Upper lobe of left lung (tissue), 6 donors: ENCODE results near the gene MCU. TPM values are rescaled to one million over a fixed set of nuclear protein-coding genes. Genes with fewer than 3 reads are reported as not detected.

Source experiments
- ATAC-seq, 2 donors: fragments of 200-7000 bp; cut with Tn5 transposase; one replicate each; pipeline ENCODE4 v1.9.1; 2022; ENCODE audit warnings: mild to moderate bottlenecking in 2 of 2, moderate library complexity in 2 of 2; ENCODE audit not compliant: low FRiP score in 2 of 2
- DNase-seq, 2 donors: peaks; one replicate each; pipeline ENCODE4 v3.0.0-alpha.2; 2019 to 2020
- H3K27ac ChIP-seq, 4 donors: fragments of 200-600 bp; sonication (generic); one replicate each; pipeline ENCODE4 v1.5.1; 2016 to 2019
- H3K27me3 ChIP-seq, 4 donors: fragments of 200-600 bp; sonication (generic); one replicate each; pipeline ENCODE4 v1.5.1; 2017 to 2019
- H3K36me3 ChIP-seq, 4 donors: fragments of 200-600 bp; sonication (generic); one replicate each; pipeline ENCODE4 v1.5.1; 2016 to 2019
- H3K4me1 ChIP-seq, 4 donors: fragments of 200-600 bp; sonication (generic); one replicate each; pipeline ENCODE4 v1.5.1; 2018 to 2019
- H3K4me3 ChIP-seq, 4 donors: fragments of 200-600 bp; sonication (generic); one replicate each; pipeline ENCODE4 v1.5.1; 2017 to 2019; ENCODE audit warnings: mild to moderate bottlenecking in 2 of 4, moderate library complexity in 1 of 4
- H3K9me3 ChIP-seq, 4 donors: fragments of 200-600 bp; sonication (generic); one replicate each; pipeline ENCODE4 v1.5.1; 2018 to 2019
- EP300 ChIP-seq, 4 donors: sonication (generic); formaldehyde crosslinking; IDR thresholded peaks; one replicate each; pipeline ENCODE4 v1.5.1; 2017; ENCODE audit warnings: antibody characterized with exemption in 4 of 4, control low read depth in 2 of 4
- POLR2A ChIP-seq, 4 donors: fragments of 450-650 bp; IDR thresholded peaks; one replicate each; pipeline ENCODE4 v1.5.1; 2016 to 2017; ENCODE audit warnings: antibody characterized with exemption in 4 of 4, mild to moderate bottlenecking in 2 of 4
- POLR2AphosphoS5 ChIP-seq, 2 donors: sonication (generic); formaldehyde crosslinking; IDR thresholded peaks; one replicate each; pipeline ENCODE4 v1.5.1; 2017; ENCODE audit warnings: antibody characterized with exemption in 2 of 2
- WGBS, 2 donors: methylation state at CpG; one replicate each; pipeline ENCODE4 v1.1.5; 2017 to 2018; 5-methylcytosine and 5-hydroxymethylcytosine counted together
- total RNA-seq, 6 donors: library from RNA; depleted of rRNA in 4 of 6; stranded (reverse); fragments of >200 nt in 4 of 6; gene quantifications; one replicate each; pipeline versions ENCODE4 v1.1.0 to v1.2.1, GENCODE V29; 2016 to 2021
- TF ChIP-seq, protein P1 (sequence below), 6 experiments: fragments of 450-650 bp in 4 of 6; fragments of 200-600 bp in 2 of 6; sonication (generic) in 2 of 6; IDR thresholded peaks; one replicate each; pipeline ENCODE4 v1.5.1; 2016 to 2019; ENCODE audit warnings: antibody characterized with exemption in 6 of 6
- donor health status: DM: no; HTN: no; CAD: no; lungs with moderate emphysema.
- donor health status: DM: no; HTN: yes; CAD: no; lungs with severe emphysema.

MCU gene
- total RNA-seq, 6 donors from 2014 or later, result 28.2 to 50.5 (median 32.1) TPM

DNA sequence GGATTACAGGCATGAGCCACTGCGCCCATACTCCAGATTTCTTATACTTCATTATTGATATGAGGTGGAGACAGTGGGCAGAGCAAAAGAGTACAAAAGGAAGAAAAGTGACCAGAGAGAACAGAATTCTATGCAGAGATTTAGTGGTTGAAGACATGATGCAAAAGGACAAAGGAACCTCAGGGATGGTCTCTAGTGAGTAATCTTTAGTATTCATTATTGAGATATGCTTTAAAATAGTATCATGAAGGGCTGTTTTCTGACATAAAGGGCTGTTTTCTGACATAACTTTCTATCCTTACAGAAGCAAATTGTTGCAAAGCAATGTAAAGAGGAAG, 120.4 kb downstream of the MCU start:
- Histone ChIP-seq H3K27ac (no peak overlapping the region), H3K27me3 (no peaks in the 10 kb centered on the region), H3K4me3 (no peak overlapping the region), H3K36me3 (no peaks in the 10 kb centered on the region), H3K4me1 (peaks cover 0 to 5% (median 2%) of the 10 kb centered on the region in 4 donors), H3K9me3 (no peaks in the 10 kb centered on the region)
- no peak for ATAC-seq
- no peak for DNase-seq
- 95 to 100% methylated on average over 1 of the region's 1 CpG for WGBS, 2 donors
- TF ChIP-seq POLR2A (IDR thresholded peaks at IDR 0.05), result no peak
- TF ChIP-seq, protein P1, sequence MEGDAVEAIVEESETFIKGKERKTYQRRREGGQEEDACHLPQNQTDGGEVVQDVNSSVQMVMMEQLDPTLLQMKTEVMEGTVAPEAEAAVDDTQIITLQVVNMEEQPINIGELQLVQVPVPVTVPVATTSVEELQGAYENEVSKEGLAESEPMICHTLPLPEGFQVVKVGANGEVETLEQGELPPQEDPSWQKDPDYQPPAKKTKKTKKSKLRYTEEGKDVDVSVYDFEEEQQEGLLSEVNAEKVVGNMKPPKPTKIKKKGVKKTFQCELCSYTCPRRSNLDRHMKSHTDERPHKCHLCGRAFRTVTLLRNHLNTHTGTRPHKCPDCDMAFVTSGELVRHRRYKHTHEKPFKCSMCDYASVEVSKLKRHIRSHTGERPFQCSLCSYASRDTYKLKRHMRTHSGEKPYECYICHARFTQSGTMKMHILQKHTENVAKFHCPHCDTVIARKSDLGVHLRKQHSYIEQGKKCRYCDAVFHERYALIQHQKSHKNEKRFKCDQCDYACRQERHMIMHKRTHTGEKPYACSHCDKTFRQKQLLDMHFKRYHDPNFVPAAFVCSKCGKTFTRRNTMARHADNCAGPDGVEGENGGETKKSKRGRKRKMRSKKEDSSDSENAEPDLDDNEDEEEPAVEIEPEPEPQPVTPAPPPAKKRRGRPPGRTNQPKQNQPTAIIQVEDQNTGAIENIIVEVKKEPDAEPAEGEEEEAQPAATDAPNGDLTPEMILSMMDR (IDR thresholded peaks at IDR 0.05), result no peak
- no peak for TF ChIP-seq POLR2AphosphoS5 (IDR thresholded peaks at IDR 0.05)
- TF ChIP-seq EP300 (IDR thresholded peaks at IDR 0.05), result no peak

DNA sequence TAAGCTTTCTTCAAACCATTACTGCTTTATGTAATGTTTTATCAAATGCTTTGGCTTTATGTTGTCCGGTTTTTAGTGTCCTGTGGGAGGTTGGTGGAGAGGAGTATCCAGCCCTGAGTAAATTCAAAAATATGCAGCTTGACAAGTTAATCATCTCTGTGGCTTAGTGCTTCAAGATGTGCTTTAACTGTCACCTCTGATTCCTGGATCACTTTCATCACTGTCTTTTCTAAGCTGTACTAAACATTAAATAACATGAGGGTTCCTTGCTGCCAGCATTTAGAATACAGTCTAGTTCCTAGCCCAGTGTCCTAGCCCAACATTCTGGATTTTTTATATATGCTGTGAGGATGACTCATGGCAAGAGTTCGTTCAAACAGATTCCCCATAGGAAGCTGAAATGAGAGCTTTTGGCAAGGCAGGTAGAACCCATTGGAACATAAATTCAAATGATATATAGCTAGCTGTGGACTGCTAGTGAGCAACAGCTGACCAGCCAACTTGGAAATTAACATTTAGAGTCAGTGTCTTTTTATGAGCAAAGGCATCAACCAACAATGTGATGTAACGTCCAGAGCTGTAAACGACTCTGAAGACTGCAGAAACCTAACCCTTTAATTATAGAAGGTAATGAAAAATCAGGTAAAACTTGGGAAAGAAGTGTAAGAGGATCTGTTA, 120.9 kb downstream of the MCU start:
- Histone ChIP-seq H3K27ac (no peak overlapping the region), H3K36me3 (no peaks in the 10 kb centered on the region), H3K27me3 (no peaks in the 10 kb centered on the region), H3K4me1 (peaks cover 0 to 5% (median 2%) of the 10 kb centered on the region in 4 donors), H3K9me3 (no peaks in the 10 kb centered on the region), H3K4me3 (no peak overlapping the region)
- TF ChIP-seq EP300 (IDR thresholded peaks at IDR 0.05) (no peak), POLR2AphosphoS5 (IDR thresholded peaks at IDR 0.05) (no peak), POLR2A (IDR thresholded peaks at IDR 0.05) (no peak)
- TF ChIP-seq, protein P1 (IDR thresholded peaks at IDR 0.05), result no peak
- peak in 1 of 2 donors; percentile 47 for ATAC-seq
- DNase-seq, result no peak
- WGBS, 2 donors, result 77 to 81% methylated on average over 4 of the region's 4 CpGs

DNA sequence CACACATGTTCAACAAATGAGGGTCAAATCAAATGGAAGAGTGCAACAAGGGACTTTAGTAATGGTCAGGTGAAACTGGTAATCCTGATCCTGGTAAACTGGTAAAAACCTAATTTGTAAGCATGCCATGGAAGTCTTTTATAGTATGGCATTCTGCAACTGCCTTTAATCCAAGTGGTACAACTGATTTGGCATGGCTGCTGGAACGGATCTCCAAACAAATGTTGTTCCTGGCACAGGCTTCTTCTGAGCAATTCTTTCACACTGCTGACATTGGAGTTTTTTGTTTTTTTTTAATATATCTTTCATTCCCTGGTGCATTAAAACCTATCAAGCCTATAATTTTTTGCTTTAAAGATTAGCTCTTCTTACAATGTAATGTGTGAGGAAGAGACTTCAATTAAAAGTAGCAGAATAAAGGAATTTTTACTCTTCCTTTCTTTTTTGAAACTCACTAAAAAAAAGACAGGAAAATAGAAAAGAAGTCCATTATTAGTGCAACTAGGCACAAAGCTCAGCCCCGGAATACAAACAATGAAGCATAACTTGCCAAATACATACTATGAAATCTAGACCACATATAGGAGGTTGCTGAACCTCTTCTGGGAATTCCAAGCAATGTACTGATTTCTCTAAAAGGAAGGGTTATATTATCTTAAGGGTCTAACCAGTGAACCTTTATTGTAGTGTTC, 122.3 kb downstream of the MCU start:
- Histone ChIP-seq H3K4me3 (no peak overlapping the region), H3K27ac (no peak overlapping the region), H3K27me3 (no peaks in the 10 kb centered on the region), H3K4me1 (peaks cover 0 to 5% (median 2%) of the 10 kb centered on the region in 4 donors), H3K36me3 (no peaks in the 10 kb centered on the region), H3K9me3 (no peaks in the 10 kb centered on the region)
- no peak for DNase-seq
- no peak for ATAC-seq
- WGBS, 2 donors, result 31 to 39% methylated on average over 2 of the region's 2 CpGs
- no peak for TF ChIP-seq POLR2A (IDR thresholded peaks at IDR 0.05)
- TF ChIP-seq, protein P1 (IDR thresholded peaks at IDR 0.05), result no peak
- no peak for TF ChIP-seq EP300 (IDR thresholded peaks at IDR 0.05)
- TF ChIP-seq POLR2AphosphoS5 (IDR thresholded peaks at IDR 0.05), result no peak

DNA sequence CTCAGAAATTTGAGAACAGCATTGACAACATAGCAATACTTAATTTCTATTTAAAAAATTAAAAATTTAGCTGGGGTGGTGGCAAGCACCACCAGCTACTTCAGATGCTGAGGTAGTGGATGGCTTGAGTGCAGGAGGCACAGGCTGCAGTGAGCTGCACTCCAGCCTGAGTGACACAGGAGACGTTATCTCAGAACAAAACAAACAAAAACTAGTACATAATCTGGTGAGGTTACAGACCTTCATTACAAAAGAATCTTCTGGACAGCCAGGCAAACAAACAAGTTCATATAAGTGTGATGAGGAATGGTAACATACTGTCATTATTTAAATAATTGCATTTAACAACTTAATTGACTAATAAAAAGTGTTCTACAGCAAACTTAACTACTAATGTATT, 124.6 kb downstream of the MCU start:
- H3K9me3 ChIP-seq, result no peaks in the 10 kb centered on the region
- H3K4me3 ChIP-seq, result no peak overlapping the region
- TF ChIP-seq POLR2A (IDR thresholded peaks at IDR 0.05) (no peak), EP300 (IDR thresholded peaks at IDR 0.05) (no peak), POLR2AphosphoS5 (IDR thresholded peaks at IDR 0.05) (no peak)
- TF ChIP-seq, protein P1 (IDR thresholded peaks at IDR 0.05), result no peak
- 39 to 52% methylated on average over 1 of the region's 1 CpG for WGBS, 2 donors
- no peaks in the 10 kb centered on the region for H3K36me3 ChIP-seq
- DNase-seq, result no peak
- no peak overlapping the region for H3K27ac ChIP-seq
- H3K27me3 ChIP-seq, result no peaks in the 10 kb centered on the region
- H3K4me1 ChIP-seq, result peaks cover 0 to 5% (median 2%) of the 10 kb centered on the region in 4 donors
- no peak for ATAC-seq
